D341Med (cell line): Measurements from ENCODE around the gene CDH23.

Experiments
- DNase-seq: peaks from one replicate; pipeline ENCODE4 v3.0.0; 2012; ENCODE audit warnings: low spot score

Gene CDH23

DNA sequence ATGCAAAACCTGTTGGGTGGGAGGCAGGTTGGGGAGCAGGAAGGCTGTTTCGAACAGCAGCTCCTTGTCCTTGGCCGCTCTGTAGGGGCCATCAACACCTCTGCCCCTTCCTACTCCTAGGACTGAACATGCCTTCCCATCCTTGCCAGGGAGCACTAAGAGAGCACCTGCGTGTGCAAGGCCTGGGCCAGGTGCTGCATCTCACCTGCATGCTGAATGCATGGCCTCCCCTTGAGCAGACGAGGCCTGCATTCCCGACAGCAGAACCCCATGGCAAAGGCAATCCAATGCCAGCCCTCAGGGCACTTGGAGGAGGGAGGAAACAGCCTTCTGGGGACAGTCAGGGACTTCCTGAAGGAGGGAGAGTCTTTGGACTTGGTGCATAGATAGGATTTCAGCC, 365.6 kb downstream of the CDH23 start:
- no peak for DNase-seq

GRCh38 chr10:71763352-71764127, 366.8 kb downstream of the CDH23 start:
- DNase-seq = no peak

DNA sequence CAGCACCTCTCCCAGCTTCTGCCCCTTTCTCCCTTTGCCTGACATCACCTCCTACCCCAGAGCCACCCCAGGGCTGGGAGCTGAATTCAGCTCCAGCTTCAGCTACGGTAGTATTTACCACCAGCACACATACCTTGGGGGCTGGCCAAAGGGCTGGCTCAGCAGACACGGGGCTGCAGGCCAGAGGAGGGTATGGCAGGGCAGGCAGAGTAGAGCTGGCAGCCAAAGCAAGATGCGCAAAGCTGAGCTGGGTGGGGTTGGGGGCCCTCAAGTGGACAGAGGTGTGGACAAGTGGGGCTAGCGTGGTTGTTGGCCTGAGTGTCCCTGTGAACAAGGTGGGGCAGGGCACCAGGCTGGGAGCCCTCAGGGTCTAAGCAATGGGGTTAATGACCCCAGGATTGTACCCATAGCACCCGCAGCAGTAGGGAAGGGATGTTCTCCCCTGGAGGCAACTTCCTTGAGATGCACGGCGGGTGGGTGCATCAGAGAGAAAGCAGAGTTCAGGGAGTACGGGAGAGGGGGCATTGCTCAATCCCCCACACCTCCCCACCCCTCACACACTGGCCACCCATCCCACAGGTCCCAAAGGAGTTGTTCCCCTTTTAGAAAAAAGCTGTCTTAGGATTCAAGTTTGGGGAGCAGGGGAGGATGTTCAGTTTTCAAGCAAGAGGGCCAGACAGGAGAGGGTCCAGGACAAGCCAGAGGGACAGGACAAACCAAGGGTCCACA, 368.6 kb downstream of the CDH23 start:
- DNase-seq = no peak

GRCh38 chr10:71765906-71766716, 369.4 kb downstream of the CDH23 start:
- no peak for DNase-seq

DNA sequence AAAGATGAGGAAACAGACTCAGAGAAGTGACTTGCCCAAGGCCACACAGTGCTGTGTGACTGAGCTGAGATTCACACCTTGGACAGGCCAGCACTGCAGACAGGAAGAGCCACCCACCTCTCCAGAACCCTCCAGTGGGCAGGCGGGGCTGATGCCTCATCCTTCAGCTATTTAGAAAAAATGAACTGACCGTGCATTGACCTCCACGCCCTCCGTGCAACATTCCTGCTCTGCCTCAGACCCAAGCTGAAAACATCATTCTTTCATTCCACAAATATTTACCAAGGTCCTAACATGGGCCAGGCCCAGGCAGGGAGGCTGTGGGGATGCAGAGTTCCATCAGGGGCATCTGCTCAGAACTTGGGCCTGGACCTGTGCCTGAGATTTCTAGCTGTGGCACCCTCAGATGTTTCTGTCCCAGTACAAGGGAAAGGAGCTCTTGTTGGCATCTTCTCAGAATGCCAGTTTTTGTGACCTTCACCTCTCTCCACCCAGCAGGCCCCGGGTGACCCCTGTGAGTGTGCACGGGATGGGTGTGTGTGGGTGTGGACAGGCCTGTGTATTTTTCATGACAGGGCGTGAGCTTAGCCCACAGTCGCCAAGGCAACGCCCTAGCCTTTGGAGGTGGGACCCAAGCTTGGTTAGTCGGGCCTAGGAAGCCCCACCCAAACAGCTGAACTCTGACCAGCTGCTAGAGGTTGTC, 370.1 kb downstream of the CDH23 start:
- no peak for DNase-seq

DNA sequence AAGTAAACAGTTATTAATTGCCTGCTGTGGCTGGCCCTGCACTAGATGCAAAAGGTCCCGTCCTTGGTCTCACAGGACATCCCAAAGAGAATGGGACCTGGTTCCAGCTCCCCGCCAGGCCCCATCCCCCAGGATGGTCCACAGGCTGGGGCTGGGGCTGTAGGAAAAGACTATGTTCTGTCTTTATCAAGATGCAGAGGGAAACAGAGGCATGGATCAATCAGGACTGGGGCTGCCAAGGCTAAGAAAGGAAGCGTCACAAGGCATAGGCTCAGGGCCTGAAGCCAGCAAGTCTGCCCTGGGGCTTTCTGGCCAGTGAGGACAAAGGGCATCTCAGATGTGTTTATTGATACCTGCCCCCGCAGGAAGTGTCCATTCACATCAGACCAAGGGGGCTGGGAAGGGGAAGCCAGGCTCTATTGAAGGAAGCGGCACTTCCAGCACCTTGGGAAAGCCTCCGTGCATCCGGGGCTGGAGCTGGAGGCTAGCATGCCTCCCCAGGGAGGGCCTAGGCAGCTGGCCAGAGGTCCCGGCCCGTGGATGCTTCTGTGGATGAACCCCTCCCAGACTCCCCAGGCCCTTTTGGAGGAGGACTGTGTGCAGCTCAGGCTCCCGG, 370.8 kb downstream of the CDH23 start:
- no peak for DNase-seq

DNA sequence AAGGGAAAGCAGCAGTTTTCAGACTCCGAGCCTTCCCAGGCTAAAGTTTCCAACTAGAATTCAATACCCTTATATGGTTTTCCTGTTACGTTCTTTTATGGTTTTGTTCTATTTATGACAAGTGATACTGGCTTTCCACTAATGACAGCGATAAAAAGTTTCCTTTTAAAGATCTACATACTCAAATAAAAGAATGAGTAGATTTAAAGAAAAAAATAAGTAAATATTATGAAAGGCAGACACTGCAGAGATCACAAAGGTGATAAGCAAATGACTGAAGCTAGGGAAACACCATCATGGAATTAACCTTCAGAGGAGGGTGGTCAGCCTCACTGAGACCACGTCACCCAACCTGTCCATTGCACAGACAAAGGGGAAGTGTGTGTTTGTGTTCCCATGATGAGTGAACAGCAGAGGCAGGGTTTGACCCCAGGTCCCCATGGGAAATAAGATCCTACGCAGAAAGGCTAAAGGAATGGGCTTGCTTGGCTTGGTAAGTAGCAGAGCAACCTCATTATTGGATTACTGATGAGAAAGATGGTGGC, 372.6 kb downstream of the CDH23 start:
- no peak for DNase-seq

- no peak for DNase-seq
Measured at GRCh38 chr10:71770255-71770654, 373.5 kb downstream of the CDH23 start.

DNA sequence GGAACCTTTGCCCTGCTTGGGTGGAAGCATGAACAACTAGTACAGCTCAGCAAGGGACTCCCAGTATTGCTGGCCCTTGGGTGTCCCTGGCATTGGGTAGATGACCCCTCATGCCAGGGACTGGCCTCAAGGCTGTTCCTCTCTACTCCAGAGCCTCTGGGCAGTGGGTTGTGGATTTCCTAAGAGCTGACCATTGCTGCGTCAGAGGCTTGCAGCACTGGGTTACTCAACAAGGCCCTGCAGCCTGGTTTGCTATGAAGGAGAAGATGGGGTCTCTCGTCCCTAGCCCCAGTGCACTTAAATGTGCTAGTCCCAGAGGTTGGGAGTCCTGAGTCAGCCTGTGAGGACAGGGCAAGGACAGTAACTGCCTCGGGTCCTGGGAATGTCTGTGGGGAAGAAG, 374.1 kb downstream of the CDH23 start:
- no peak for DNase-seq

DNA sequence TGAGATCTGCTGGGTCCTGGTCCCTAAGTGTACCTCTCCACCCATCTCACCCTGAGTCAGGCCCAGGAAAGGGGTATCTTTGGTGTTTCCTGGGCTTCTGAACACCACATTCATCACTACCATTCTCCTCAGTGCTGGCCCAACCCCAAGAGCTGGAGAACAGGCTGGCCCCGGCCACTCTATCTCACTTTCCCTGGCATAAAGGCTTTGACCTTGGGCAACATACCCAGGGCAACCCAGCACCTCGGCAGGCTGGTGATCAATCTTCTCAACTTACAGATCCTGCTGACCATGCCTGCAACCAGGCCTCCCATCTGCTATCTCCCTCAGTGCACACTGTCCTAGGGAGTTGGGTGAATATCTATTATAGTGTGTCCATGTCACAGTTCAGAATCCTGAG, 374.5 kb downstream of the CDH23 start:
- DNase-seq = no peak

- DNase-seq = no peak
Measured at GRCh38 chr10:71771821-71772617, 375.3 kb downstream of the CDH23 start.

- no peak for DNase-seq
Measured at GRCh38 chr10:71772832-71773220, 376.1 kb downstream of the CDH23 start.

DNA sequence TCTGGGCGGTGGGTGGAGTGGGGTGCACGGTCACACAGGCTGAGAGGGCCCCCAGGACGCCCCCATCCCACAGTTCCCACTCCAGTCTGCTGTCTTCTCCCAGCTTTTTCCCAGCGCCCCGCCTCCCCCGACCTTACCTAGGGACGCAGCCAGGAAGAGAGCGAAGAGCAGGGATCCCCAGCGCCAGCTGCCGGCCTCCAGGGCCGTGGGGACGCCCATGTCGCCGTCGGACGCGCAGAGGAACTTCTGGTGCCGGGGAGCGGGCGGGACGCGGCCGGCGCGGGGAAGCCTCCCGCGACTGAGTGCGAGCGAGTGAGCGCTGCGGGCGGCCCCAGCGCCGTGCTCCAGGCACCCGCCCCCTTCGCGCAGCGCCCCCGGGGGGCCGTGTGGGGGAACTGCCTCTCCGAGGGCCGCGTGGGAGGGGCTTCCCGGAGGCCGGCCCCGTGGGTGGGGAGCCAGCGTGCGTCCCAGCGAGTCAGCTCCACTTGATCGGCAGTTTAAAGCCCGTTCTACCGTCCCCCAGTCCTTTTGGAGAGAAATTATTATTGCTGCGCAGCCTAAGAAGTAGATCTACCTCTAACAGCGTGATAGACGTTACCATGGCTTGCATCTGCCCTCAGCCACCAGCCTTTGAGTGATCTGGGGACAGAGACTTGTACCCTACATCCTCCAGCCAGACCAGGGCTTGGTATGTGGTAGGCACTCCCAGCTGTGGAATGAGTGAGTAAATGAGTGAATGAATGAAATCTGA, 376.7 kb downstream of the CDH23 start, which contains the start of gene VSIR:
VSIR (minus strand) TSS at position 300 of the 751 bp plus-strand sequence; CDS start at position 219, 81 bp downstream.
- peak; percentile 93 for DNase-seq

DNA sequence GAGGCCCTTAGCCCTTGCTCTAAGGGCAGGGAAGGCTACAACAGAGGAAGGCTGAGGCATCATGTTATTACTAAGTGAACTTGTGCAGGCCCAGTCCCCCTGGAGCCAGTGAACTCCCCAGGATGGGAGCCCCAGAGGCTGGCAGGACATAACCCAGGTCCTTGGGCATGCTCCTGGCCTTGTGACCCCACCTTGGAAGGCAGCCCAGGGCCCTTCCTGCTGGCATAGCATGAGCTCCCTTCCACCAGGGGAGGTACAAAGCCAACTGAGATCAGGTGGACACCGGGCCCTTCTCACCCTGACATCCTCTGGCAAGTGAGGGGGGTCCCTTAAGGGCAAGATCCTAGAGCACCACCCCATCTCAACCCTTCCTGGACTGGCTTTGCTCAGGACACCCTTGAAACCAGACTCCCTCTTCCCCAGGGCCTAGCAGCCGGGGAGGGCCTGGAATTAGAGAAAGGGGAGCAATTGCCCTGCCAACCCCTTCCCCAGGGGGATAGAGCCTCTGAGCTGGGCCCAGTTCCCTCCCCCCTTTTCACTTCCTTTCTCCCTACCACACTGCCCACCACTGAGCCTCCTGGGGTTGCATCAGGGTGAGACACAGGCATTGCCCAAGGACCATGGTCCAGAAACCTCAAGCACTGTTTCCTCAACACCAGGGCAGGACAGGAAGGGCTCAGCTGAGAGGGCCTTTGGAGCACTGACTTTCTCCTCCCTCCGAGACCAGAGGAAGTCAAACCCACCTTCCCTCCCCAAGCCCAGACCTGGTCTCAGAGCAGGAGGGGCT, 378.4 kb downstream of the CDH23 start:
- no peak for DNase-seq

DNA sequence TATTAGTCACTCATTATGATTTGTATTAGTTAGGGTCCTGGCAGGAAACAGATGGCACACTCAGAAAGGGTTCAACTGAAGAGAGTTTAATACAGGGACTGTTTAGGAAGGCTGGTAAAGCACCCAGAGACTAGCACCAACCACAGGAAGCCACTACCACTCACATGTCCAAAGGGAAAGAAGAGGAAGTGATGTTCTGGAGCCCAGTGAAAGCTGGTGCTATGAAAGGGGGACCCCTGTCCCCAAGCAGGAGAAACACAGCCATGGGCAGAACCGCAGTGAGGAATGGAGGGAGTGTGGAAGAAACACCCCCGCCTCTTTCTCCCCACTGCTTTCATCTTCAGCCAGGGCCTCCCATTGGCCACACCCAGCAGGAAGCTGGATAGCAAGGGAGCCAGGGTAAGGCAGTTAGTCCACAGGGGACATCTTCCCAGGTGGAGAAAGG, 379.8 kb downstream of the CDH23 start:
- DNase-seq = no peak

GRCh38 chr10:71777213-71777985, 380.7 kb downstream of the CDH23 start:
- DNase-seq = no peak

GRCh38 chr10:71778071-71778825, 381.5 kb downstream of the CDH23 start:
- DNase-seq = no peak
